GM12892 (cell line): ENCODE results near the gene ZSCAN5A.

Experiments
- POLR2A ChIP-seq: IDR thresholded peaks from 2 replicates; pipeline ENCODE4 v1.6.1; 2011; ENCODE audit warnings: low read depth, low read length, control low read depth
- POLR2AphosphoS5 ChIP-seq: IDR thresholded peaks from 2 replicates; pipeline ENCODE4 v1.6.1; 2011; ENCODE audit warnings: low read depth, low read length, control low read depth
- TAF1 ChIP-seq: IDR thresholded peaks from 2 replicates; pipeline ENCODE4 v1.6.1; 2011; ENCODE audit warnings: low read depth, mild to moderate bottlenecking, control low read depth, low read length, borderline replicate concordance

DNA sequence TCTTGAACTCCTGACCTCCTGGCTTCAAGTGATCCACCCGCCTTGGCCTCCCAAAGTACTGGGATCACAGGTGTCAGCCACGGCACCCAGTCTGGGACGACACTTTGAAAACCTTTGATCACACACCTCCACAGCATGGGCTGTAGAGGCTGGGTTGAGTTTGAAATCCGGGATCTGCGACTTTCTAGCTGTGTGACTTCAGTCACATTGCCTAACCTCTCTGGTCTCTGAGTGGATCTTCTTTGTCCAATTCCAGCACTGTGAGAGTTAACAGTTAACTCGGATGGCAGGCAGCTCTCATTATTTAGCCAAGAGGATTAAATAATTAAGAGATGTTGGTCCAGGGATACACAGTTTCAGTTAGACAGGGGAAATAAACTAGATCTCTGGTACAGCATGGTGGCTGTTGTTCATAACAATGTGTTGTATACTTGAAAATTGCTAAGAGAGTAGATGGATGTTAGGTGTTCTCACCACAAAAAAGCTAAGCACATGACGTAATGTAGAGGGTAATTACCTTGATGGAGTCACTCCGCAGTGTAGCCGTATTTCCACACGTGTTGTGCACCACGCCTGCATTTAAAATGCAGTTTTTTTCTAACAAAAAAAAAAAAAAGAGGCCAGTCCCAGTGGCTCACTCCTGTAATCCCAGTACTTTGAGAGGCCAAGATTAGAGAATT is 136.9 kb downstream of the ZSCAN5A start:
- no peak for TF ChIP-seq POLR2AphosphoS5
- no peak for TF ChIP-seq POLR2A
- TF ChIP-seq TAF1, result no peak
